Activated CD8-positive, alpha-beta memory T cell treated with anti-CD3 and anti-CD28 coated beads for 48 hours (primary cell): ENCODE results near the gene CACNG7.
A peak's percentile ranks its signal among the peaks of the same experiment; 100 is the strongest.

Experiments used
- DNase-seq, 3 experiments: peaks; one replicate each; pipeline ENCODE4 v3.0.0-alpha.2; 2020; ENCODE audit warnings: low read depth in 2 of 3, low spot score in 2 of 3

Gene CACNG7

GRCh38 chr19:53878776-53879139, 30.3 kb upstream of the CACNG7 start:
- DNase-seq = no peak

GRCh38 chr19:53879140-53880081, 29.7 kb upstream of the CACNG7 start:
- peak in 2 of 3 experiments; percentile 71 to 73 for DNase-seq

DNA sequence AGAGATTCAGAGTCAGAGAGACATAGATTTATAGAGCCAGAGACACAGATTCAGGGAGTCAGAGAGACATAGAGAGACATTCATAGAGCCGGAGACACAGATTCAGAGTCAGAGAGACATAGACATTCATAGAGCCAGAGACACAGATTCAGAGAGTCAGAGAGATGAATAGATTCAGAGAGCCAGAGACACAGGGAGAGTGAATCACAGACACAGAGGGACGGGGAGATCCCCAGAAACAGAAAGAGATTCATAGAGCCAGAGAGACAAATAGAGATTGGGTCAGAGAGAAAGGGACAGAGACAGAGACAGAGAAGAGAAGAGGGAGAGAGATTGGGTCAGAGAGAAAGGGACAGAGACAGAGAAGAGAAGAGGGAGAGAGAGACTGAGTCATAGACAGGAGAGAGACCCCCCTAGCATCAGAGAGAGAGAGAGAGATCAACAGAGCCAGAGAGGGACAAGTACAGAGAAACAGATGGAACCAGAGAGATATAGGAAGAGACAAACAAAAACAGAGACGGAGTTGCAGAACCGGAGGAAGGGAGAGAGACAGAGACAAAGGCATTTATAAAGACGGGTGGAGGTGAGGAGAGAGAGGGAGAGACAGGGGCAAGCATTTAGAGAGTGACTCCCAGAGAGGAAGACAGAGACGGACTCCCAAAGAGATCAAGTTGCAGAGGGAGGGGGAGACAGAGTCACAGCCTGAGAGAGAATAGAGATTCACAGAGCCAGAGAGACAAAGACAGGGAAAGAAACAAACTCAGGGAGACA, 28.2 kb upstream of the CACNG7 start:
- DNase-seq = no peak

DNA sequence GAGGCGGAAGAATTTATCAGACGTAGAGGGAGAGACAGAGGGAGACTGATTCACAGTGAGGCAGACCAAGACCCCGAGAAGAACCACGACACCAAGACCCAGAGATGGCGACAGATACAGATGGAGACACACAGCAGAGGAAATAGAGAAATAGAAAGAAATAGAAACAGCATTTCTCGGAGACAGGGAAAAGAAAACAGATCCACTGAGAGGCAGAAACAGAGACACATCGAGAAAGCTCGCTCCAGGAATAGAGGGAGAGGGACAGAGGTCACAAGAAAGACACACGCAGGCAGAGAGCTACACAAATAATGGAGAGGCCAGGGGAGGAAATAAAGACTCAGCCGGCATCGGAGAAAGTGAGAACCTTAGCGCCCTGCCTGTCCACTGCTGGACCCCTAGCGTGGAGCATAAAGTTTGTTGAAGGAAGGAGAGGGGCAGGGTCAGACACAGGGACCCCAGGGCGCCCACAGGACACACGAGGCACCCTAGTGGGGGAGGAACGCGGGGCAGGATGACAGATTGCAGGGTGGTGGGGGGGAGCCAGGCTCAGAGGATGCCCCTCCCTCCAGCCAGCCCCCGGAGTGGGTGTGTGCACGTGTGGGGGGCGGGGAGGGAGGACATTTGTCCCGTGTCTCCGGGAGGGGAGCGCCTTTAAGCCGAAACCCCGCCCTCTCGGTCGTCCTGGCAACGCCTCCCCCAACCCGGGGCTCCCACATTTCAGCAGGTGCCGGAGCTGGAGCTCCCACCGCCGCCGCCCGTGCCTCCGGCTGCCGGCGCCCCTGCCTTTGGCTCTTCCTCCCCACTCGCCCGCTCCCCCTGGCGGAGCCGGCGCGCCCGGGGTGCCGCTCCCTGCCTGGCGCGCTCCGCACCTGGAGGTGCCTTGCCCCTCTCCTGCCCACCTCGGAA, 27.3 kb upstream of the CACNG7 start, which contains the start of gene PRKCG:
Gene PRKCG (plus strand): TSS at position 716 of the 909 bp plus-strand sequence. CDS start 298 bp downstream, outside the sequence.
- no peak for DNase-seq

DNA sequence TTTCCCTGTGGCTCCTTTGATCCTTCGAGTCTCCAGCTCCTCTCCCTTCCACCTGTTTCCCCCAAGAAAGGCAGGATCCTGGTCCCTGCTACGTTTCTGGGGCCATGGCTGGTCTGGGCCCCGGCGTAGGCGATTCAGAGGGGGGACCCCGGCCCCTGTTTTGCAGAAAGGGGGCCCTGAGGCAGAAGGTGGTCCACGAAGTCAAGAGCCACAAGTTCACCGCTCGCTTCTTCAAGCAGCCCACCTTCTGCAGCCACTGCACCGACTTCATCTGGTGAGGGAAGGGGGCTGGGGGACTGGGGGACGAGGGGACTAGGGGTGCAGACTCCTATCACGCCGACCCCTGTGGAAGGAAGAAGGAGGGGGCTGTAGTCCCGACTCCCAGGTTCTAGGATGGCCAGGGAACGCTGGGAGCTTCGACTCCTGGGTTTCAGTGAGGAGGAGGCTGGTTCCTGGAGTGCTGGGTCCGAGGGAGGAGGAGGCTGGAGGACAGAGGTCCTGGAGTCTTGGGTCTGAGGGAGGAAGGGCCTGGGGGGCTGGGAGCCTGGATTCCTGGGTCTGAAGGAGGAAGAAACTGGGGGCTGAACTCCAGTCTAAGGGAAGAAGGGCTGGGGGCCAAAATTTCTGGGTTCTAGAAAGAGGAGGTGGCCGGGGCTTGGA, 26.6 kb upstream of the CACNG7 start:
- no peak for DNase-seq

- no peak for DNase-seq
Measured at GRCh38 chr19:53883231-53883661, 25.8 kb upstream of the CACNG7 start.

- no peak for DNase-seq
Measured at GRCh38 chr19:53883741-53884140, 25.3 kb upstream of the CACNG7 start.

GRCh38 chr19:53884256-53884655, 24.8 kb upstream of the CACNG7 start:
- no peak for DNase-seq

DNA sequence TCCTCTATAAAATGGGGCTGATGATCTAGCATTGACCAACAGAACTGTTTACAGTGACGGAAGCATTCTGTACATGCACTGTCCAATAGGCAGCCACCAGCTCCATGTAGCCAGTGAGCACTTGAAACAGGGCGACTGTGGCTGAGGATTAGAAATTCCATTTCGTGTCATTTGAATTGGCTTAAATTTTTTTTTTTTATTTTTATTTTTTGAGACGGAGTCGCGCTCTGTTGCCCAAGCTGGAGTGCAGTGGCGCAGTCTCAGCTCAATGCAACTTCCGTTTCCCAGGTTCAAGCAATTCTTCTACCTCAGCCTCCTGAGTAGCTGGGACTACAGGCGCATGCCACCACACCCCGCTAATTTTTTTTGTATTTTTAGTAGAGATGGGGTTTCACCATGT, 24.0 kb upstream of the CACNG7 start:
- DNase-seq = no peak

DNA sequence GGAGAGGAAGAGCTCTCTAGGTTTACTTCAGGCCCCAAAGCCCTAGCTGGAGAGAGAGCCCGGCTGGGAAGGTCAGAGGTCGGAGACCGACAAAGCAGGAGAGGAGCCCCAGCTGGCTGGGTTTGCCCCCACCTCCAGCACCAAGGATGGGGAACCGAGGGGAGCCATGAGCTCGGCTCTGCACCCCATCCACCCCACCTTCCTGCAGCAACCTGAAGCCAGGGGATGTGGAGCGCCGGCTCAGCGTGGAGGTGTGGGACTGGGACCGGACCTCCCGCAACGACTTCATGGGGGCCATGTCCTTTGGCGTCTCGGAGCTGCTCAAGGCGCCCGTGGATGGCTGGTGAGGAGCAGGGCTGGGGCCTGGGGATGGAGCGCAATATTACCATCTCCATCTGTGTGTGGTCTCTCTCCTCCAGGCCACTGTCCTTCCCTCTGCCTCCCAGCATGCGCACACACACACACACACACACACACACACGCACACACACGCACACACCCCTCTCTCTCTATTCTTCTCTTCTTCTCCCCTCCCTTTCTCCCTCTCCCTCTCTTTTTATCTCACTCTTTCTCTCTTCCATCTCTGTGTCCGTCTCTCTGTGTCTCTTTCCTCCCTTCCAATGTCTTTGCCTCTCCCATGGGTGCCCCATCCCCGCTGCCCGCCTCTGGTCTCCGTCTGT, 16.6 kb upstream of the CACNG7 start:
- no peak for DNase-seq

GRCh38 chr19:53892981-53893325, 16.1 kb upstream of the CACNG7 start:
- DNase-seq = no peak

GRCh38 chr19:53894707-53895106, 14.4 kb upstream of the CACNG7 start:
- DNase-seq = no peak

- DNase-seq = no peak
Measured at GRCh38 chr19:53896682-53897081, 12.4 kb upstream of the CACNG7 start.

GRCh38 chr19:53897459-53897858, 11.6 kb upstream of the CACNG7 start:
- no peak for DNase-seq

DNA sequence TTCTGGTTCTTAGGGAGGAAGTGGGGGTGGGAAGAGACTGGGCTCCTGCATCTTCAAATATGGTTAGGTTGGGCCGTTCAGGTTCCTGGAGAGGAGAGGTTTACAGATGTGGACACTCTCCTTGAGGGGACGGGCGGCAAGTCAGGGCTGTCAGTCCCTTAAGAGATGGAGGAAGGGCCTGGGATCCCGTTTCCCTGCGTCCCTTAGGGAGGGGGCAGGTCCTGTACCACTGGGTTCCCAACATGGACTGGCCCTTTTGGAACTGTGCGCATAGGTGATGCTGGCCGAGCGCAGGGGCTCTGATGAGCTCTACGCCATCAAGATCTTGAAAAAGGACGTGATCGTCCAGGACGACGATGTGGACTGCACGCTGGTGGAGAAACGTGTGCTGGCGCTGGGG, 10.9 kb upstream of the CACNG7 start:
- DNase-seq = no peak

DNA sequence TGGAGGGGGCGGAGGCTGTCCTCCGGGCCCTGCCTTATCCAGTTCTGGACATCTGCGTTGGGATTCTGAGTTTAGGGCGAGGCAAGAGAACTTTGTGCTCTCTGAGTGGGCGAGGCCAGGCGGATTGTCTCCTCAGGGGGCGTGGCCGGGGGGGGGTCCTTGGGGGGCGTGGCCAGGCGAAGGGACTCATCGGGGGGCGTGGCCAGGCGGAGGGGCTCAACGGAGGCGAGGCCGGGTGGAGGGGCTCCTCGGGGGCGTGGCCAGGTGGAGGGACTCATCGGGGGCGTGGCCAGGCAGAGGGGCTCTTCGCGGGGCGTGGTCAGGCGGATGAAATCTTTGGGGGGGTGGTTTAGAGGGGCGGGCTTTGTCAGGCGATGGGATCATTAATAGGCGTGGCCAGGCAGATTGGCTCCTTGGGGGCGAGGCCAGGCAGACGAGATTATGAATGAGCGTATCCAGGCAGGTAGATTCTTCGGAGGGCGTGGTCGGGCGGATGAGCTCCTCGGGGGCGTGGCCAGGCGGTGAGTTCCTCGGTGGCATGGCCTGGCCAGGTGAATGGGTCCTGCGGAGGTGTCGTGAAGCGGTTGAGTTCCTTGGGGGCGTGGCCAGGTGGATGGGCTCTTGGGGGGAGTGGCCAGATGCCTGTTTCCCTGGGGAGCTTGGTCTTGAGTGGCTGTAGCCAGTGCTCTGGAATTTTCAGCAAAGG, 10.3 kb upstream of the CACNG7 start:
- DNase-seq = no peak

- DNase-seq = no peak
Measured at GRCh38 chr19:53900191-53900860, 8.8 kb upstream of the CACNG7 start.

- DNase-seq = no peak
Measured at GRCh38 chr19:53903055-53903680, 5.9 kb upstream of the CACNG7 start.
